Mucosa of rectum (tissue), 2 donors: Measurements from ENCODE around the gene ZNF791.

Experiments
- H3K27ac ChIP-seq, 2 donors: one replicate each; pipeline ENCODE4 v1.7.0; 2013; ENCODE audit warnings: inconsistent platforms in 2 of 2, low read depth in 2 of 2, low read length in 2 of 2
- H3K27me3 ChIP-seq, 2 donors: one replicate each; pipeline ENCODE4 v1.7.0; 2013; ENCODE audit warnings: low read length in 2 of 2; ENCODE audit not compliant: control insufficient read depth in 2 of 2, insufficient read depth in 2 of 2
- H3K36me3 ChIP-seq, 2 donors: one replicate each; pipeline ENCODE4 v1.7.0; 2013; ENCODE audit warnings: low read length in 2 of 2; ENCODE audit not compliant: control insufficient read depth in 2 of 2, insufficient read depth in 2 of 2
- H3K4me1 ChIP-seq, 2 donors: one replicate each; pipeline ENCODE4 v1.7.0; 2013; ENCODE audit warnings: low read length in 2 of 2, mild to moderate bottlenecking in 1 of 2; ENCODE audit not compliant: control insufficient read depth in 2 of 2, insufficient read depth in 2 of 2
- H3K4me3 ChIP-seq, 2 donors: one replicate each; pipeline ENCODE4 v1.7.0; 2013; ENCODE audit warnings: low read length in 2 of 2
- H3K9ac ChIP-seq, 2 donors: one replicate each; pipeline ENCODE4 v1.7.0; 2013; ENCODE audit warnings: low read length in 2 of 2, low read depth in 1 of 2, mild to moderate bottlenecking in 1 of 2
- H3K9me3 ChIP-seq, 2 donors: one replicate each; pipeline ENCODE4 v1.7.0; 2013; ENCODE audit warnings: low read length in 2 of 2; ENCODE audit not compliant: control insufficient read depth in 2 of 2
- donor health status: healthy.
- donor health status: Normal muscosa, but diverticular disease.

The ZNF791 gene

DNA sequence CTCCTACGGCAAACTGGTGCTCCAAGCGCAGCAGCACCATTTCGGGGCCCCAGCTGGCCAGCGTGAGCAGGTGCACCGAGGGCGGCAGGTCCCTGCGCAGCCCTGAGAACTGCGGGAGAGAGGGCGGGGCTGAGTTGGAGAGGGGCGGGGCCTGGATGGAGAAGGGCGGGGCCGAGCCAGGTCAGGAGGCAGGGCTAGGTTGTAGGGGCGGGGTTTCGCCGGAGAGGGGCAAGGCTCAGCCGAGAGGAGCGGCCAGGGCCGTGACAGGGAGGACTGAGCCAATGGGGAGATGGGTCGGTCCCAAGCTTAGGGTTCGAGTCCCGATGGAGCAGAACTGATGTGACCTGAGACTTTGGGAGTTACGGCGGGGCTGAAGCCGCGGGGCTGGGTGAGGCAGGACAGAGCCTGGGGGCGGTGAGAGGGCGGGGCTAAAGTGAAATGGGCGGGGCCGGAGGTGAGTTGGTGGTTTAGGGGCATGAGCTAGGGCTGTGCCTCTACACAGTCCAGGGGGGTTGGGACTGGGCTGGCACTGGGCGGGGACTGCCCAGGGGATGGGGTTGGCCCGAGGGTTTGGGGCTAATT lies 36.9 kb downstream of the ZNF791 start:
- no peak overlapping the region for H3K9ac ChIP-seq
- no peaks in the 10 kb centered on the region for H3K9me3 ChIP-seq
- H3K27ac ChIP-seq, result no peak overlapping the region
- peaks cover 5 to 6% of the 10 kb centered on the region in 2 donors for H3K4me1 ChIP-seq
- H3K27me3 ChIP-seq, result no peaks in the 10 kb centered on the region
- H3K4me3 ChIP-seq, result peak overlapping the region; percentile 45 to 57
- peaks cover 0 to 6% of the 10 kb centered on the region in 2 donors for H3K36me3 ChIP-seq

DNA sequence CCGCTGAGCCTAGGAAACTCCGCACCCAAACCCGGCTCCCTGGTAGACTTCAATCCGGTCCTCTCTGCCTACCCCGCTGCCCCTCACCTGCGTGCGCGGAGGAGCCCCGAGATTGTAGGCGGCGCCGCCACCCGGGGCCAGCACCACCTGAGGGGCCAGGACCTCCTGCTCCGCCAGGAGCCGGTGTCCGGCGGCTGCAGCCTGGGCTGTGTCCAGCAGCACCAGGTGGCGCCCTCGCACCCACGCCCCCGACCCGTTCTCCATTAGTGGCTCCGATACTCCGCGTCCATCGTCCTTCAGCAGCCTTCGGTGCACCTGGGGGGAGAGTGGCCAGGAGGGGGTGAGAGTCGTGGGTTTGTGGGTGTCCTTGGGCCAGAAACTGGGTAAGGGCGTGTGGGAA lies 37.4 kb downstream of the ZNF791 start:
- H3K36me3 ChIP-seq, result peaks cover 0 to 6% of the 10 kb centered on the region in 2 donors
- H3K9me3 ChIP-seq, result no peaks in the 10 kb centered on the region
- H3K27me3 ChIP-seq, result no peaks in the 10 kb centered on the region
- H3K27ac ChIP-seq, result no peak overlapping the region
- H3K4me1 ChIP-seq, result peaks cover 5 to 6% of the 10 kb centered on the region in 2 donors
- peak overlapping the region; percentile 45 to 57 for H3K4me3 ChIP-seq
- no peak overlapping the region for H3K9ac ChIP-seq

DNA sequence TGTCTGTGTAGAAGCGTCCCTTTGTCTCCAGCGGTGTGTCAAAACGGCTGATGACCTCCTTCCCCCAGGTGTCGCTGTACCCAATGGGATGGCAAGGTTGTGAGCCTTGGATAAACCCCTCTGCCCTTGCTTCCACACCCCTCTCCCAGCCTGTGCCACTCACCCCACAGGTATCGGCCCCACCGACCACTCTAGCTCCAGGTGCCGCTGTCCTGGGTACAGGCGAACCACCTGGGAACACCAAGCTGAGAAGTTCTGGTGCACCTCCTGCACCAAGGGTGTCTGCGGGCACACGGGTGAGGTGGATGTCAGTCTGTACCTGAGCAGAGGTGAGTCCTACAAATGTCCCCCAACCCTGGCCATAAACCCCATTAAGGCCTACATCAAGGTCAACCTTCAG lies 39.2 kb downstream of the ZNF791 start:
- no peaks in the 10 kb centered on the region for H3K9me3 ChIP-seq
- H3K36me3 ChIP-seq, result peaks cover under 1 to 10% of the 10 kb centered on the region in 2 donors
- H3K27me3 ChIP-seq, result no peaks in the 10 kb centered on the region
- H3K4me1 ChIP-seq, result peaks cover 5 to 6% of the 10 kb centered on the region in 2 donors
- H3K27ac ChIP-seq, result no peak overlapping the region
- no peak overlapping the region for H3K4me3 ChIP-seq
- no peak overlapping the region for H3K9ac ChIP-seq

DNA sequence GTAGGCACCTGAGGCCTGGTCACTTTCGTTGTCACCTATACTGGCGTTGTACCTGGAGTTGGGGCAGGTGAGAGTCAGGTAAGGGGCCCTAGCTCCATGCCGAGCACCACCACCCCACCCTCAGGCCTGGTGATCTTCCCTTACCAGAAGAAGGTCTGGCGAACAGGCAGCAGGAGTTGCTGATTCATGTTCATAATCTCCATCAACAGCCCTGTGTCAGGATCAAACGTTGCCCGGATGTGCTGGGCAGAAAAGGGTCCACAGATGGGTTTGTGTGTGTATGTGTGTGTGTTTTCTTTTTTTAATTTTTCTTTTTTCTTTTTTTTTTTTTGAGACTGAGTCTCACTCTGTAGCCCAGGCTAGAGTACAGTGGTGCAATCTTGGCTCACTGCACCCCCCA lies 41.5 kb downstream of the ZNF791 start:
- peaks cover 12 to 28% of the 10 kb centered on the region in 2 donors for H3K36me3 ChIP-seq
- no peaks in the 10 kb centered on the region for H3K27me3 ChIP-seq
- H3K9ac ChIP-seq, result no peak overlapping the region
- H3K27ac ChIP-seq, result no peak overlapping the region
- H3K4me3 ChIP-seq, result no peak overlapping the region
- H3K9me3 ChIP-seq, result no peaks in the 10 kb centered on the region
- H3K4me1 ChIP-seq, result peaks cover 5 to 6% of the 10 kb centered on the region in 2 donors

DNA sequence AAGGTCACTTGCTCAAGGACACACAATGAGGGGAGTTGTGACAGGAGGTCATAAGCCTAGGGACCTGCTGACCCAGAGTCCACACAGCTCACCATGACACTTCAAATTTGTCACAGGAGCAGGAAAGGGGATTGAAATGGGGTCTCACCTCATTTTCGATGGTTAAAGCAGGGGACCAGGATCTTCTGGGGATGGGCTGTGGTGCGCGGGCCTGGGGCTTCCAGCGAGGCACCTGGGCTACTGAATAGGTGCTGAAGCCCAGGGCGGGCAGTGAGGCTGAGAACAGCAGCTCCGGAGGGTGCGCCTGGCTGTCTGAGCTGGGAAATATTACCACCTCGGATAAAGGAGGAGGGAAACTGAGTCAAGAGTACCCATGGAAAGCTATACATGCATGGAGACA lies 44.8 kb downstream of the ZNF791 start:
- Histone ChIP-seq H3K9me3 (no peaks in the 10 kb centered on the region), H3K4me3 (no peak overlapping the region), H3K9ac (no peak overlapping the region), H3K27ac (no peak overlapping the region), H3K4me1 (no peaks in the 10 kb centered on the region), H3K36me3 (peaks cover 16 to 39% of the 10 kb centered on the region in 2 donors), H3K27me3 (no peaks in the 10 kb centered on the region)

DNA sequence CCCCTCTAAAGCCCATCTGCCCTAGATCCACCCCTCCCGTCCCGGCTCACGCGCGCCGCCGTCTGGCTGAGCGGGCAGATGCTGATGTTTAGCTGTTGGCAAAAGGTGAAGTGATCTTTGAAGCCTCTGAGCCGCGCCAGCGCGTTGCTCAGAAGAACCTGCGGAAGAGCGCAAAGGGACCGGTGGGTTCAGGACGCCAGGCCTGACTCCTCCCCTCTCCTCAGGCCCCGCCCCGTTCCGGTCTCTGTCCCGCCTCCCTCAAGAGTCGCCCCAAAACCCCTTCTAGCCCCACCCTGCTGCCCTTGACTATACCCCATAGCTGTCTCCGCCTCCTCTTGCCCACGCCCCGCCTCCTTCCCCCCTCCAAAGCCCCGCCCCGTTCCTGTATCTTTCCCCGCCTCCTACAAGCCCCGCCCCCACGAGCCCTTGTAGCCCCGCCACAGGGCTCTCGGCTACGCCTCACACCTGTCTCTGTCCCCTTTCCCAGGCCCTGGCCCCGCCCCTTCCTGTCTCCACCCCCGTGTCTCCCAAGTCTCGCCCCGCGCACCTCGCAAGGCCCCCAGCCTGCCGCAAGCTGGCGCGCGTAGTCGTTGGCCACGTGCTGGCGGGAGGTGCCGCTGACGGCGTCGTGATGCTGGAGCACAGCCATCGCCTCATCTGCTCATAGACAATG lies 46.3 kb downstream of the ZNF791 start:
- Histone ChIP-seq H3K9ac (no peak overlapping the region), H3K27ac (no peak overlapping the region), H3K4me3 (no peak overlapping the region), H3K27me3 (no peaks in the 10 kb centered on the region), H3K36me3 (peaks cover 22 to 42% of the 10 kb centered on the region in 2 donors), H3K4me1 (no peaks in the 10 kb centered on the region), H3K9me3 (no peaks in the 10 kb centered on the region)

DNA sequence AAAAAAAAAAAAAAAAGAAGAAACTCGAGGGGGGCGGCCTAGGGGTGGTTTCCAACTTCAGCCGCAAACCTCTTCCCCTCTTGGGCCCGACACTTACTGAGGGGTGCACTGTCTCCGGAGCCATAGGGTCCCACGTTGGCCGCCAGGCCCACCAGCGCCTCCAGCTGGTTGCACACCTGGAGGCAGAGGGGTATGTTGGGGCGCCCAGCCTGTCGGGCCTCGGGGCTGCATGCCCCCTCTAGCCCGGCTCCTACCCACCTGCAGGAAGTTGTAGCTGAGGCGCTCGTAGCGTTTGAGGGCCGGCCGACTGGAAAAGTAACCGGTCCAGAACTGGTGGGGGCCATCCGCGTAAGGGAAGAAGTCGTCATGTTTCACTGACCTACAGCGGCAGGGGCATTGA lies 47.2 kb downstream of the ZNF791 start:
- Histone ChIP-seq H3K27me3 (no peaks in the 10 kb centered on the region), H3K36me3 (peaks cover 22 to 42% of the 10 kb centered on the region in 2 donors), H3K9ac (no peak overlapping the region), H3K4me3 (no peak overlapping the region), H3K9me3 (no peaks in the 10 kb centered on the region), H3K27ac (no peak overlapping the region), H3K4me1 (no peaks in the 10 kb centered on the region)

DNA sequence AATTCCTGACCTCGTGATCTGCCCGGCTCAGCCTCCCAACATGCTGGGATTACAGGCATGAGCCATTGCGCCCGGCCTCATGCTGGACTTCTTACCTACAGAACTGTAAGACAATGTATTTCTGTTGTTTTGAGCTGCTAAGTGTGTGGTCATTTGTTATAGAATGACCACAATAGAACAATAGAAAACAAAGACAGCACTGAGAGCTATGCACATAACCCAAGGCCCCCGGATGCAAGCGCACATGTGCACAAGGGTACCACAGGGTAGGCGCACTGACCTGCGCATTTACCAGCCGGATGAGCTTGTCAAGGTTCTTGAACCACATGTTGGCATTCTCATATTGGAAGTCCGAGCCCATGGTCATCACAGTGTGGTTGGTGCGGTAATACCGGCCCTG lies 50.3 kb downstream of the ZNF791 start:
- no peak overlapping the region for H3K27ac ChIP-seq
- no peaks in the 10 kb centered on the region for H3K9me3 ChIP-seq
- peaks cover 24 to 45% of the 10 kb centered on the region in 2 donors for H3K36me3 ChIP-seq

DNA sequence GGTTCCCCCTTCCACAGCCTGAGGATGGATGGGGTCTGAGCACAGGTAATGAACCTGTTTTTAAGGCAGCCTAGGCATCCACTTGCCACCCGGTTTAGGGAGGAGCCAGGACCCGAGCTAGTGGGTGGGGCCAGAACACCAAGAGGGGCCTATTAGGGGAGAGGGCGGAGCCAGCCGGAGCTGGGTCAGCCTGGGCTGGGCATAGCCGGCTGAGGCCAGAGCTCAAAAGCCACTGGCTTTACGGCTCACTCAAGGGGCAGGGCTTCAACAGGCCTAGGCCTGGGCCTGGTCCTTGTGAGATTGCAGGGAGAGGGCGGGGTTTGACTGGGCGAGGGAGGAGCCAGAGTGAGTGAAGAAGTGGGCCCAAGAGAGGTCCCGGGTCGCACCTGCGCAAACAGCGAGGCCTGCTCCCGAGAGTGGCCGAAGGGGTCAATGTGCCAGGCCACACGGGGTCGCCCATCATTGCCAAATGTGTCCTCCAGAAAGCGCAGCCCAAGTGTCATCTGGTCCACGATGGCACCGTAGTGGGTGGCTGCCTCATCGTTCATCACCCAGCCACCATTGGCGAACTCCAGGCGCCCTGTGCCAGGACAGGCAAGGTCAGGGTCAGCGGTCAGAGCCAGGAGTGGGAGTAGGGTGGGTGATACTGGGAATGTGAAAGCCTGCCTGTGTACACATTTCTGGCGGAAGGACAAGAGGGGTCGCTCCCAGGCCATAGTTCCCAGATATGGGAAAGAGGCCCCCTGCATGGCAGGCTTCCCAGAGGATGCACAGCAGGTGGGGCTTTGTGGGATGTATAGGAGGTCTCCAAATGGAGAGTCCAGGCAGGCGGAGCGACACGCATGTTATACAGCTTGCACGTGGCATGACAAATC lies 53.9 kb downstream of the ZNF791 start:
- Histone ChIP-seq H3K4me1 (peaks cover 25 to 30% of the 10 kb centered on the region in 2 donors), H3K9me3 (no peaks in the 10 kb centered on the region), H3K27me3 (no peaks in the 10 kb centered on the region), H3K9ac (peak overlapping the region in 1 of 2 donors; percentile 2), H3K36me3 (peaks cover 15 to 37% of the 10 kb centered on the region in 2 donors), H3K4me3 (no peak overlapping the region), H3K27ac (no peak overlapping the region)

More for the DNA sequence above, 50.3 kb downstream of the ZNF791 start:
- Histone ChIP-seq H3K27me3 (no peaks in the 10 kb centered on the region), H3K4me1 (peaks cover 7 to 9% of the 10 kb centered on the region in 2 donors), H3K9ac (no peak overlapping the region), H3K4me3 (no peak overlapping the region)

DNA sequence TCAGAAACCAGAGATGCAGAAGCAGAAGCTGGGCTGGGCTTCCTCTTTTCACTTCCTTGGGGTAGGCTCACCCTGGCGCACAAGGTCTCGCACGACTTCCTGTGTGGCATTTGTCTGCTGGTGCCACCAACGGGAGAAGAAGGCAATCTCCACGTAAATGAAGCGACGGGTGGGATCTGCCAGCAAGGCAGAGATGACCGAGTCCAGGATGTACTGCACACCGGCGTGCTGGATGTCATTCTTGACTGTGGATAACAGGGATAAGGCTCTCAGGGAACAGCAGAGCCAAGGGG lies 54.5 kb downstream of the ZNF791 start:
- H3K9ac ChIP-seq, result peak overlapping the region in 1 of 2 donors; percentile 3
- peaks cover 15 to 33% of the 10 kb centered on the region in 2 donors for H3K36me3 ChIP-seq
- H3K4me3 ChIP-seq, result peak overlapping the region in 1 of 2 donors; percentile 91
- peaks cover 29 to 34% of the 10 kb centered on the region in 2 donors for H3K4me1 ChIP-seq
- peak overlapping the region in 1 of 2 donors; percentile 64 for H3K27ac ChIP-seq
- no peaks in the 10 kb centered on the region for H3K9me3 ChIP-seq
- no peaks in the 10 kb centered on the region for H3K27me3 ChIP-seq
